ENCODE measurements around the gene TMPRSS11A.

Gene TMPRSS11A

GRCh38 chr4:67963356-67963755 is at the start of gene TMPRSS11A:
TMPRSS11A (minus strand) TSS chr4:67963493; CDS start chr4:67963393, 100 bp downstream.
- DNase-seq = no peak

- no peak for DNase-seq
These were observed 48.4 kb upstream of the TMPRSS11A start for GRCh38 chr4:68011684-68012083.

GRCh38 chr4:68002906-68003305 is 39.6 kb upstream of the TMPRSS11A start:
- DNase-seq = no peak

GRCh38 chr4:67996127-67996526 is 32.8 kb upstream of the TMPRSS11A start:
- DNase-seq = no peak

- no peak for DNase-seq
These were observed 25.7 kb upstream of the TMPRSS11A start for GRCh38 chr4:67988991-67989390.

- no peak for DNase-seq
These were observed 20.0 kb upstream of the TMPRSS11A start for GRCh38 chr4:67983333-67983732.

DNA sequence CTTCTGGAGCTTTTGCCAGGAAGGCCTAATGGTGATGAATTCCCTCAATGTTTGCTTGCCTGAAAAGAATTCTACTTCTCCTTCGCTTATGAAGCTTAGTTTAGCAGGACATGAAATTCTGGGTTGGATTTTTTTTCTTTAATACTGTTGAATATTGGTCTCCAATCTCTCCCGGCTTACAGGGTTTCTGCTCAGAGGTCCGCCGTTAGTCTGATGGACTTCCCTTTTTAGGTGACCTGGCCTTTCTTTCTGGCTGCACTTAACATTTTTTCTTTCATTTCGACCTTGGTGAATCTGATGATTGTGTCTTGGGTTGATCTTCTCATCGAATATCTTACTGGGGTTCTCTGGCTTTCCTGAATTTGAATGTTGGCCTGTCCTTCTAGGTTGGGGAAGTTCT is 17.2 kb upstream of the TMPRSS11A start:
- no peak for DNase-seq

DNA sequence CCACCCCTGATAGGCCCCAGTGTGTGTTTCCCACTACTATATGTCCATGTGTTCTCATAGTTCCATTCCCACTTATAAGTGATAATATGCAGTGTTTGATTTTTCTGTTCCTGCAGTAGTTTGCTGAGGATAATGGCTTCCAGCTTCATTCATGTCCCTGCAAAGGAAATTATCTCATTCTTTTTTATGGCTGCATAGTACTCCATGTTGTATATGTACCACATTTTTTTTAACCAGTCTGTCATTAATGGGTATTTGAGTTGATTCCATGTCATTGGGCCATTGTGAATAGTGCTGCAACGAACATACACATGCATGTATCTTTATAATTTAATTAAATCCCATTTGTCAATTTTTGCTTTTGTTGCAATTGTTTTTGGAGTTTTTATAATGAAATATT is 10.3 kb upstream of the TMPRSS11A start:
- no peak for DNase-seq

DNA sequence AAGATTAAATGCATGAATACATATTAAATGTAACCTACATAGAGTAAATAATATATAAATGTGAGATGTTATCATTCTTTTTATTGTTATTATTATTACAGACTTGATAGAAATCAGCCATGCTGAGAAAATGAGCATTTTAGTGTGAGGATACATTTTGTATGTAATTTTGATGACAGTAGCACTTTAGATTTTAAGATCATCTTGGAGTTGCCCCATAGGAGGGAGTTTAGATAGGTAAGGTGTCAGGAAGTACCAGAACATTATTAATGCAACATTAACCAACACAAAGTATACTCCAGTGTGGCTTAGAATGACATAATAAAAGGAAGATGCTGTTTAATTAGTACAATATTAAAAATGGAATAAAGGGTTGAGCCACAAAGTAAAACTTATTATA is 8.4 kb downstream of the TMPRSS11A start:
- DNase-seq = no peak

GRCh38 chr4:67941074-67941473 is 22.2 kb downstream of the TMPRSS11A start:
- DNase-seq = no peak

- no peak for DNase-seq
These were observed 22.8 kb downstream of the TMPRSS11A start for GRCh38 chr4:67940506-67940905.

DNA sequence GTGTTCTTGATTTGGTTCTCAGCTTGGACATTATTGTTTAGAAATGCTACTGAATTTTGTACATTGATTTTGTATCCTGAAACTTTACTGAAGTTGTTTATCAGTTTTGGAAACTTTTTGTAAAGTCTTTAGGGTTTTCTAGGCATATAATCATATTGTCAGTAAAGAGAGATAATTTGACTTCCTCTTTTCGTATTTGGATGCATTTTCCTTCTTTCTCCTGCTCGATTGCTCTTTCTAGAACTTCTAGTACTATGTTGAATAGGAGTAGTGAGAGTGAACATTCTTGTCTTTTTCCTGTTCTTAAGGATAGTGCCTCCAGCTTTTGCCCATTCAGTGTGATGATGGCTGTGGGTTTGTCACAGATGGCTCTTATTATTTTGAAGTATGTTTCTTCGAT is 24.1 kb downstream of the TMPRSS11A start:
- no peak for DNase-seq

GRCh38 chr4:67935888-67936287 is 27.4 kb downstream of the TMPRSS11A start:
- DNase-seq = no peak

GRCh38 chr4:67934628-67935027 is 28.7 kb downstream of the TMPRSS11A start:
- peak; percentile 3 for DNase-seq

DNA sequence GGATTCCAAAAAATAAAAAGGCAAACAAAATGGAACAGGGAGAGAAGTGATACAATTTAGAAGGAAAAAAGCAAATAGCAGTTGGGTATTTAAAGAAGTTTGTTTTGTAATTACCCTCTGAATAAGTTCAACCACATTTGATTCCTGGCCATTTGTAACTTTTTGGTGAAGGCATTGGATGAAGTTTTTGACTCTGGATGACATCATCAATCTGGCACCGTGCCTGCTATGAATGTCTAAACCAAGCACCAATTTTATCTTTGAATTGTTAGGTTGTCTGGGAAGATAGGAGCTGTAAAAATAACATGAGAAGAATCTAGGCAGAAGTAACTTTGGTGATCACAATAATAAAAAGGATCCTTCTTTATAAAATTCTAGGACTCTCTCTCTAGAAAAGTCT is 29.5 kb downstream of the TMPRSS11A start:
- no peak for DNase-seq

- DNase-seq = no peak
These were observed 30.3 kb downstream of the TMPRSS11A start for GRCh38 chr4:67933038-67933437.

DNA sequence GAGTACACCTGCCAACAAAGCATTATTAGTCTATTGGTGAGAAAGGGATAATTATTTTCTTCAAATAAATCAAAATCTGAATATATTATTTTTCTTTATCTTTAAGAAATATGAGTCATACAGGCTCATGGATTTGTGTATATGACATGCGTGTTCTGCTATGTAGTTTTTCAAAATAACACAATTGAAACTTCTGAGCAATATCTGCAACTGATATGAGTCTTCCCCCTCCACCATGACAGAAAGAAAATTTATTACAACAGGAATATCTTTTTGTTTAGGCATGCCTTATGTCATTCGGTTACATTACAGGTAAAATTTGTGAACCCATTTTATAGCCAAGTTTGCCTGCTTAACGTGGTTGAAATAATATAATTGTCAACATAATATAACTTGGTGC is 32.0 kb downstream of the TMPRSS11A start:
- DNase-seq = no peak

DNA sequence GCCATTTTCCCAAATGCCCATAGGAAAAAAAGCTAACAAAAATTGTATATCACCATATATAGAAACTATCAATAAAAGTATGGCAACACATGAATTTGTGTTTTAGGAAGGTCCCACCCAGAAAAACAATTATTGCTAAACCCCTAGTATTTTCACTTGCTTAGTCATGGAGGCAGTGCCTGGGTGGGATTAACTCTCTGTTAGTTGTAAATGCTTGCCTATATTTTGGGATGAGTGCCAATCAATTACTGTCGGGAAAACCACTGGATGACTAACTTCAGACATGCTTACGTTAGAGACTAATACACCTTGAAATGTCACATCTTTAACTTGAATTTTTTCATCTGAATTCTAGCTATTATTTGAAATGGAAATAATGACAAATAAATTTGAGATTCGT is 33.9 kb downstream of the TMPRSS11A start:
- DNase-seq = no peak

DNA sequence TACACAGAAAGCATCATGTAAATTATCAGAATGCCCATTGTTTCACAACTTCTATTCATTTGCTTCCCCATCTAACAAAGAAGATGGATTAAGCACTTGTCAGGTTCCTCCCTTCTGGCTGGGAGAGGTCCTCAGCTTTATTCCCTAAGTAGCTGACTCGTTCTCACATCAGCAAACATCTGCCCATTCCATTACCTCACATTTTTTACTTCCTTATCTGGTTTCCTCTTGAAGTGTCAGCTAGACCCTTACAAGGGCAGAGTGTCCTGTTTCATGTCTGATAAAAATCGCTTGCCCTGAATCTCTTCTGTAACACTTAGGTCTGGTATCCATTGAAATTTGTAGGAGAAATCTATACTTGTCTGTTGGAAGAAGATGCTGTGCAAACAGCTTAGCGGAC is 34.7 kb downstream of the TMPRSS11A start:
- no peak for DNase-seq

DNA sequence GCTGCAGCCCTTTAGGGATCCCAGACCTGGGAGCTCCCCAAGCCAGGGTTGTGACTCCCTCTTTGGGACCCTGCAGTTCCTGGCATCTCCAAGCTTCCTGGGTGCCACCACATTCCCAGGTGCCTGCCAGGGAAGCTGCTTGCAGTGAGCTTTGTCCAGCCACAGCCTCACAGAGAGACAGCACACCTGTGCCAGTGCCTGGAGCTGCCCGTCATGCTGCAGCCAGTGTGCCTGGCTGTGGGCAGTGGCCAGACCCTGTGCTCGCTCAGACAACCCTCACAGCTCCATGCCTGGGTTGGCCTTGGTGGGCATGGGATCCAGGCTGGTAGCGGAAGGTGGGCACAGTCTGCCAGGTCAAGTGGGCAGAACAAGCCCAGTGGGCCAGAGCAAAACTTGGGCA is 36.0 kb downstream of the TMPRSS11A start:
- DNase-seq = no peak

GRCh38 chr4:67926485-67926884 is 36.8 kb downstream of the TMPRSS11A start:
- no peak for DNase-seq

DNA sequence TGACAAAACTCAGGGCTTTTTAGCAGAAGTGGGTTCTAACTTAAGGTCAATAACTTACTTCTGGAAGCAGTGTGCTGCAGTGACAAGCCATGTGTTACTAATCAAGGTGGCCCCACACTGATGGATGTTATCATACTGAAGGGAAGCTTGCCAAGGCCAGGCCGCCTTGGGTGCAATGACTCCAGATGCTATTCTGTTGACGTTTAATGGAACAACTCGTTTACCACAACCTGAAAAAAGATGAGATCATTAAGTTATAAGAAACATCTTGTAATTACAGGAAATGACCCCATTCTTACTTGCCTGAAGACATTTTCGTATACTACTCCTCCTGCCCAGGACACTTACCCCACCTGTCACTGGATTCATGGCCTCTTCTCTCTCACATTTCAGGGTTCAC is 40.6 kb downstream of the TMPRSS11A start:
- no peak for DNase-seq

GRCh38 chr4:67918428-67918827 is 44.9 kb downstream of the TMPRSS11A start:
- no peak for DNase-seq

DNA sequence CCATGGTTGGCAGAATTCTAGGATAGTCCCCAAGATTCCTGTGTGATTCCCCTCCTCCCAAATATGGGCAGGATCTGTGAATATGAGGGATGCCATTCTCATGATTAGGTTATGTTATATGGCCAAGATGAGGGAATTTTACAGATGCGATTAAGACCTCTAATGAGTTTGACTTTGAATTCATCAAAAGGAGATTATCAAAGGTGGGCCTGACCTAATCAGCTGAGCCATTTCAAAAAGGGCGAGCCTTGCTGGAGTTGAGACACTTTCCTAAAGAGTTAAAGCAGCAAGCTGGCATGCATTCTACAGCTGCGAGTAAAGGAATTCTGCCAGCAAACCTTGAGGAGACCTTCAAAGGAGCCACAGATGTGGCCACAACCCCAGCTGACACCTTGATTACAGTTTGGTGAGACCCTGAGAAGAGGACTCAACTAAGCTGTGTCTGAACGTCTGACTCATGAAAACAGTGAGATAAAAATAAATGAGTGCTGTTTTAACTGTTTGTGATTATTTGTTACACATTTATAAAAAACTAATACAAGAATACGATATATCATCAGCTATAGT is 47.8 kb downstream of the TMPRSS11A start:
- no peak for DNase-seq

DNA sequence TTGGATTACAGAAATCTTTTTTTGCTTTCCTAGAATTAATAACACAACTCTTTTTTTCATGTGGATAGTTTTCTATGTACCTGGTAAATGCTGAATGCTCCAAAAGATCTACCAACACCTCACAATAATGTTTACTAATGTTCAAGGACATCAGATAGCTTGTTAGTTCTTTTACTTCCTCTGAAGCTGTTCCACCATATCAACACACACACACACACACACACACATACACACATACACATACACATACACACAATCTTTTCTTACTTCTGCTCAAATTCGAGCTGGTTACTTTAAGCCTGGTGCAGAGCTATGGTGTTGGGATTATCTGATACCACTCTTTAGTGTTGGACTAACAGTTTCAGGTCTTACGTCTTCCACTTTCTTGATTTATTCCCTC is 51.2 kb downstream of the TMPRSS11A start:
- DNase-seq = no peak

DNA sequence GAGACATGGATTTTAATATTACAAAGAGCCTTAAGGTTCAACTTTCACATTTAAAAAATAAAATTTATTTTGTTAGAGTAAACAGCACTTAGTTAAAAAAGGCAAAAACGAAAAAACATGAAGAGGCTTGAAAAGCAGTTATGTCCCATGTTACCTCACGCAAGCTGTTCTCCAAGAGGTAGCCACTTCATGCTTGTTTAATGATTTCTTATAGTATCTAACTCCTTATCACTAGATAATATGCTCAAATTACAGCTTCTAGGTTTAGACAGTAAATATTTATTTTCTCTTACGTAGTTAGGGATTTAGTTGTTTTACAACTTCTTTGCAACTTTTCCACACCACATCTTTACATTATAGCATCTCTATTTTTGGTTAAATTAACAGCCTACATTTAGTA is 51.7 kb downstream of the TMPRSS11A start:
- DNase-seq = no peak
